RWPE1 (cell line): ENCODE measurements around the gene CHRNA7.

ENCODE experiments used
- CTCF ChIA-PET: fragments of 350-600 bp; sonication (Branson Sonifier 250); formaldehyde crosslinking; extraction: SDS; loops from one replicate; lab custom pipeline; 2021; lab: Yijun Ruan, JAX
- POLR2A ChIA-PET: fragments of 400-600 bp; formaldehyde crosslinking; extraction: SDS; loops from one replicate; lab custom pipeline; 2020; ENCODE audit warnings: antibody characterized with exemption; ENCODE audit not compliant: low non-redundant PET; lab: Yijun Ruan, JAX
- DNase-seq: peaks from one replicate; pipeline ENCODE4 v3.0.0; 2012; ENCODE audit warnings: low spot score
- H3K27ac ChIP-seq: fragments of 450-650 bp; 2 replicates; pipeline ENCODE4 v1.5.1; 2017
- CTCF ChIP-seq: fragments of 450-650 bp; conservative IDR thresholded peaks from 2 replicates; pipeline ENCODE4 v1.5.1; 2017; ENCODE audit warnings: low read depth, mild to moderate bottlenecking

The CHRNA7 gene

GRCh38 chr15:32029862-32030781, at the start of gene CHRNA7:
CHRNA7 (plus strand) TSS chr15:32030515; CDS start chr15:32030595, 80 bp downstream.
- CTCF ChIA-PET = interaction anchor here (0.6 to 0.9 kb wide), 3 partner anchors 25 to 630 kb away, joined by 3 to 6 read pairs (median 3); no protein-coding TSS in a partner anchor
- peak; percentile 71 for DNase-seq
- TF ChIP-seq CTCF = peak; percentile 19; the same call in 1 of the 2 replicates
- no peak within 1 kb of the TSS for H3K27ac ChIP-seq
- POLR2A ChIA-PET = no interaction called here

- ChIA-PET CTCF (interaction anchor here (1.1 to 1.3 kb wide), 2 partner anchors 8 to 415 kb away, joined by 5 to 6 read pairs; no protein-coding TSS in a partner anchor), POLR2A (no interaction called here)
- DNase-seq = no peak
- no peak for TF ChIP-seq CTCF
- H3K27ac ChIP-seq = no peak overlapping the region
Observed at GRCh38 chr15:31985607-31986006, 44.7 kb upstream of the CHRNA7 start.

- DNase-seq = no peak
- H3K27ac ChIP-seq = no peak overlapping the region
- no peak for TF ChIP-seq CTCF
- ChIA-PET CTCF (interaction anchor here (0.8 to 0.9 kb wide), 2 partner anchors 15 to 16 kb away, joined by 5 to 6 read pairs; no protein-coding TSS in a partner anchor), POLR2A (no interaction called here)
Observed at GRCh38 chr15:31993062-31993461, 37.3 kb upstream of the CHRNA7 start.

GRCh38 chr15:31997711-31998110, 32.6 kb upstream of the CHRNA7 start:
- CTCF ChIA-PET = no interaction called here

GRCh38 chr15:32003558-32003957, 26.8 kb upstream of the CHRNA7 start:
- DNase-seq = no peak
- CTCF ChIA-PET = no interaction called here
- POLR2A ChIA-PET = no interaction called here

More at GRCh38 chr15:31997711-31998110, 32.6 kb upstream of the CHRNA7 start:
- POLR2A ChIA-PET = no interaction called here
- DNase-seq = no peak
- no peak overlapping the region for H3K27ac ChIP-seq
- TF ChIP-seq CTCF = no peak

More at GRCh38 chr15:32003558-32003957, 26.8 kb upstream of the CHRNA7 start:
- no peak for TF ChIP-seq CTCF
- no peak overlapping the region for H3K27ac ChIP-seq
